BLaER1 treated with 17β-estradiol and CSF1 and Interleukin-3, amounts not matched to agents 10 nM and 100 nM (cell line): ENCODE data around the gene EDA2R.

ENCODE experiments used
- H3K27ac ChIP-seq, 11 experiments: shearing (Covaris generic); formaldehyde crosslinking; 2 replicates each; pipeline ENCODE4 v1.8.1; 2022
- H3K27me3 ChIP-seq, 11 experiments: shearing (Covaris generic); formaldehyde crosslinking; 2 replicates each; pipeline ENCODE4 v1.8.1; 2022
- H3K36me3 ChIP-seq, 11 experiments: shearing (Covaris generic); formaldehyde crosslinking; 2 replicates each; pipeline ENCODE4 v1.8.1; 2022
- H3K4me1 ChIP-seq, 10 experiments: shearing (Covaris generic); formaldehyde crosslinking; 2 replicates each; pipeline ENCODE4 v1.8.1; 2022
- H3K4me2 ChIP-seq, 11 experiments: shearing (Covaris generic); formaldehyde crosslinking; 2 replicates each; pipeline ENCODE4 v1.8.1; 2022
- H3K4me3 ChIP-seq, 10 experiments: shearing (Covaris generic); formaldehyde crosslinking; 2 replicates each; pipeline ENCODE4 v1.8.1; 2022
- H3K9ac ChIP-seq, 11 experiments: shearing (Covaris generic); formaldehyde crosslinking; 2 replicates each; pipeline ENCODE4 v1.8.1; 2022
- H3K9me3 ChIP-seq, 11 experiments: shearing (Covaris generic); formaldehyde crosslinking; replicated peaks in 1 of 11; 2 replicates each; pipeline ENCODE4 v1.8.1; 2022
- H4K20me1 ChIP-seq, 11 experiments: shearing (Covaris generic); formaldehyde crosslinking; 2 replicates each; pipeline ENCODE4 v1.8.1; 2022
- Cebpa-rat ChIP-seq, 11 experiments: shearing (Covaris generic); IDR thresholded peaks; 2 replicates each; pipeline ENCODE4 v1.8.1; 2022

The EDA2R gene

GRCh38 chrX:66672106-66672505 is 33.2 kb upstream of the EDA2R start:
- no peak overlapping the region for H3K9ac ChIP-seq
- no peaks in the 10 kb centered on the region for H4K20me1 ChIP-seq
- TF ChIP-seq Cebpa-rat (IDR thresholded peaks at IDR 0.05), result no peak
- peaks cover 0 to 38% (median 4%) of the 10 kb centered on the region in 10 experiments; a peak in 8 of 20 replicates for H3K4me1 ChIP-seq
- no peak overlapping the region for H3K4me3 ChIP-seq
- H3K9me3 ChIP-seq, result peaks cover 0 to 21% (median 10%) of the 10 kb centered on the region in 11 experiments; a peak in 11 of 22 replicates
- no peak overlapping the region for H3K27ac ChIP-seq
- no peak overlapping the region for H3K4me2 ChIP-seq
- peaks cover 5 to 73% (median 46%) of the 10 kb centered on the region in 11 experiments; a peak in 20 of 22 replicates for H3K27me3 ChIP-seq
- H3K36me3 ChIP-seq, result no peaks in the 10 kb centered on the region

GRCh38 chrX:66654411-66654810 is 15.5 kb upstream of the EDA2R start:
- H3K4me3 ChIP-seq, result no peak overlapping the region
- H3K9ac ChIP-seq, result no peak overlapping the region
- peaks cover 0 to 3% (median 0%) of the 10 kb centered on the region in 11 experiments; a peak in 2 of 22 replicates for H3K9me3 ChIP-seq
- H3K27ac ChIP-seq, result no peak overlapping the region
- no peak overlapping the region for H3K4me2 ChIP-seq
- H3K27me3 ChIP-seq, result peaks cover 5 to 48% (median 28%) of the 10 kb centered on the region in 11 experiments; a peak in 20 of 22 replicates
- H4K20me1 ChIP-seq, result no peaks in the 10 kb centered on the region
- no peaks in the 10 kb centered on the region for H3K4me1 ChIP-seq
- no peak for TF ChIP-seq Cebpa-rat (IDR thresholded peaks at IDR 0.05)
- no peaks in the 10 kb centered on the region for H3K36me3 ChIP-seq

- Histone ChIP-seq H3K27ac (no peak overlapping the region), H4K20me1 (peaks cover 0 to 20% (median 0%) of the 10 kb centered on the region in 11 experiments; a peak in 6 of 22 replicates), H3K4me3 (no peak overlapping the region), H3K9me3 (peaks cover 0 to 3% (median 0%) of the 10 kb centered on the region in 11 experiments; a peak in 2 of 22 replicates), H3K27me3 (peaks cover 23 to 85% (median 72%) of the 10 kb centered on the region in 11 experiments; a peak in 20 of 22 replicates), H3K4me1 (peaks cover 0 to 48% (median 9%) of the 10 kb centered on the region in 10 experiments; a peak in 8 of 20 replicates), H3K9ac (no peak overlapping the region), H3K36me3 (no peaks in the 10 kb centered on the region; a peak in 1 of 22 replicates), H3K4me2 (peak overlapping the region in 3 of 11 experiments; percentile 3 to 84 (median 73); a peak in 4 of 22 replicates)
- TF ChIP-seq Cebpa-rat (IDR thresholded peaks at IDR 0.05), result no peak
Measured at GRCh38 chrX:66635360-66635759, 3.5 kb downstream of the EDA2R start.

- Histone ChIP-seq H4K20me1 (peaks cover 0 to 20% (median 0%) of the 10 kb centered on the region in 11 experiments; a peak in 6 of 22 replicates), H3K4me1 (peaks cover 0 to 48% (median 7%) of the 10 kb centered on the region in 10 experiments; a peak in 8 of 20 replicates), H3K4me3 (no peak overlapping the region), H3K9me3 (peaks cover 0 to 13% (median 5%) of the 10 kb centered on the region in 11 experiments; a peak in 9 of 22 replicates), H3K36me3 (no peaks in the 10 kb centered on the region; a peak in 1 of 22 replicates), H3K4me2 (peak overlapping the region in 2 of 11 experiments; percentile 73 to 84; a peak in 3 of 22 replicates), H3K9ac (no peak overlapping the region), H3K27ac (no peak overlapping the region), H3K27me3 (peaks cover 20 to 78% (median 66%) of the 10 kb centered on the region in 11 experiments; a peak in 20 of 22 replicates)
- no peak for TF ChIP-seq Cebpa-rat (IDR thresholded peaks at IDR 0.05)
Measured at GRCh38 chrX:66634272-66634671, 4.6 kb downstream of the EDA2R start.

GRCh38 chrX:66633541-66633940 is 5.3 kb downstream of the EDA2R start:
- Histone ChIP-seq H3K4me3 (no peak overlapping the region), H3K9ac (no peak overlapping the region), H3K4me1 (peaks cover 0 to 48% (median 6%) of the 10 kb centered on the region in 10 experiments; a peak in 8 of 20 replicates), H4K20me1 (peaks cover 0 to 20% (median 0%) of the 10 kb centered on the region in 11 experiments; a peak in 6 of 22 replicates), H3K36me3 (no peaks in the 10 kb centered on the region; a peak in 1 of 22 replicates), H3K4me2 (0 out of 22 replicates have a peak overlapping the region, but pooled peaks of 1 of the 11 experiments have one; percentile 84), H3K27ac (no peak overlapping the region), H3K27me3 (peaks cover 20 to 76% (median 71%) of the 10 kb centered on the region in 11 experiments; a peak in 20 of 22 replicates), H3K9me3 (peaks cover 0 to 17% (median 6%) of the 10 kb centered on the region in 11 experiments; a peak in 9 of 22 replicates)
- TF ChIP-seq Cebpa-rat (IDR thresholded peaks at IDR 0.05), result no peak

- Histone ChIP-seq H3K27ac (no peak overlapping the region), H3K9ac (no peak overlapping the region), H4K20me1 (peaks cover 0 to 21% (median 0%) of the 10 kb centered on the region in 11 experiments; a peak in 7 of 22 replicates), H3K36me3 (no peaks in the 10 kb centered on the region; a peak in 1 of 22 replicates), H3K9me3 (peaks cover 0 to 17% (median 6%) of the 10 kb centered on the region in 11 experiments; a peak in 9 of 22 replicates), H3K27me3 (peaks cover 20 to 73% (median 67%) of the 10 kb centered on the region in 11 experiments; a peak in 20 of 22 replicates), H3K4me1 (peaks cover 0 to 44% (median 3%) of the 10 kb centered on the region in 10 experiments; a peak in 8 of 20 replicates), H3K4me2 (peak overlapping the region in 1 of 11 experiments; percentile 5; a peak in 1 of 22 replicates), H3K4me3 (no peak overlapping the region)
- no peak for TF ChIP-seq Cebpa-rat (IDR thresholded peaks at IDR 0.05)
Measured at GRCh38 chrX:66632981-66633380, 5.9 kb downstream of the EDA2R start.

- no peak overlapping the region for H3K4me3 ChIP-seq
- peaks cover 20 to 73% (median 68%) of the 10 kb centered on the region in 11 experiments; a peak in 20 of 22 replicates for H3K27me3 ChIP-seq
- peaks cover 0 to 39% (median 2%) of the 10 kb centered on the region in 10 experiments; a peak in 6 of 20 replicates for H3K4me1 ChIP-seq
- peaks cover 0 to 17% (median 6%) of the 10 kb centered on the region in 11 experiments; a peak in 9 of 22 replicates for H3K9me3 ChIP-seq
- H3K36me3 ChIP-seq, result no peaks in the 10 kb centered on the region; a peak in 1 of 22 replicates
- H3K9ac ChIP-seq, result no peak overlapping the region
- H3K4me2 ChIP-seq, result peak overlapping the region in 1 of 11 experiments; percentile 5; a peak in 1 of 22 replicates
- H4K20me1 ChIP-seq, result peaks cover 0 to 25% (median 0%) of the 10 kb centered on the region in 11 experiments; a peak in 7 of 22 replicates
- H3K27ac ChIP-seq, result no peak overlapping the region
- TF ChIP-seq Cebpa-rat (IDR thresholded peaks at IDR 0.05), result no peak
Measured at GRCh38 chrX:66632473-66632872, 6.4 kb downstream of the EDA2R start.

- no peak for TF ChIP-seq Cebpa-rat (IDR thresholded peaks at IDR 0.05)
- peaks cover 0 to 20% (median 10%) of the 10 kb centered on the region in 11 experiments; a peak in 9 of 22 replicates for H3K9me3 ChIP-seq
- no peak overlapping the region for H3K9ac ChIP-seq
- H3K27me3 ChIP-seq, result peaks cover 20 to 77% (median 53%) of the 10 kb centered on the region in 11 experiments; a peak in 19 of 22 replicates
- no peak overlapping the region for H3K4me3 ChIP-seq
- H4K20me1 ChIP-seq, result peaks cover 0 to 44% (median 15%) of the 10 kb centered on the region in 11 experiments; a peak in 9 of 22 replicates
- peaks cover 0 to 9% (median 3%) of the 10 kb centered on the region in 10 experiments; a peak in 6 of 20 replicates for H3K4me1 ChIP-seq
- peak overlapping the region in 6 of 11 experiments; percentile 11 to 38 (median 20); a peak in 8 of 22 replicates for H3K4me2 ChIP-seq
- H3K27ac ChIP-seq, result no peak overlapping the region
- 0 out of 22 replicates have a peak, but pooled peaks cover 0 to 5% (median 0%) of the 10 kb centered on the region in 11 experiments for H3K36me3 ChIP-seq
Measured at GRCh38 chrX:66625525-66625924, 13.4 kb downstream of the EDA2R start.

GRCh38 chrX:66622209-66622608 is 16.7 kb downstream of the EDA2R start:
- no peak overlapping the region for H3K27ac ChIP-seq
- H3K9me3 ChIP-seq, result peaks cover 0 to 11% (median 0%) of the 10 kb centered on the region in 11 experiments; a peak in 2 of 22 replicates
- H3K27me3 ChIP-seq, result peaks cover 28 to 92% (median 72%) of the 10 kb centered on the region in 11 experiments
- no peak overlapping the region for H3K4me3 ChIP-seq
- peaks cover 0 to 52% (median 15%) of the 10 kb centered on the region in 11 experiments; a peak in 10 of 22 replicates for H4K20me1 ChIP-seq
- H3K36me3 ChIP-seq, result 0 out of 22 replicates have a peak, but pooled peaks cover 0 to 5% (median 0%) of the 10 kb centered on the region in 11 experiments
- TF ChIP-seq Cebpa-rat (IDR thresholded peaks at IDR 0.05), result no peak
- H3K9ac ChIP-seq, result no peak overlapping the region
- peaks cover 0 to 11% (median 6%) of the 10 kb centered on the region in 10 experiments; a peak in 9 of 20 replicates for H3K4me1 ChIP-seq
- H3K4me2 ChIP-seq, result no peak overlapping the region
